ENCODE measurements around the gene WWC1. TPM values are rescaled to one million over a fixed set of nuclear protein-coding genes. Genes with fewer than 3 reads are reported as not detected.
A peak's percentile ranks its signal among the peaks of the same experiment; 100 is the strongest.

Gene WWC1
- total RNA-seq, 1 donor from 2014 or later: 13.7 TPM

GRCh38 chr5:168415971-168416370 is 124.5 kb downstream of the WWC1 start:
- H3K36me3 Mint-ChIP-seq (ENCODE audit: low read depth): no peaks in the 10 kb centered on the region
- no peak overlapping the region for H3K4me3 Mint-ChIP-seq
- no peaks in the 10 kb centered on the region for H3K27me3 Mint-ChIP-seq (ENCODE audit: low read depth)
- no peak for DNase-seq (ENCODE audit: low read depth, low spot score)
- H3K27ac Mint-ChIP-seq (ENCODE audit: unreplicated experiment): peak overlapping the region; percentile 31
- H3K9me3 Mint-ChIP-seq: no peaks in the 10 kb centered on the region
- H3K4me1 Mint-ChIP-seq: no peaks in the 10 kb centered on the region
- TF ChIP-seq CTCF (conservative IDR thresholded peaks at IDR 0.05): no peak

GRCh38 chr5:168417731-168418429 is 126.4 kb downstream of the WWC1 start:
- no peak for TF ChIP-seq CTCF (conservative IDR thresholded peaks at IDR 0.05)

GRCh38 chr5:168420461-168420860 is 129.0 kb downstream of the WWC1 start:
- H3K27ac Mint-ChIP-seq (ENCODE audit: unreplicated experiment): no peak overlapping the region
- H3K27me3 Mint-ChIP-seq (ENCODE audit: low read depth): no peaks in the 10 kb centered on the region
- no peak for TF ChIP-seq CTCF (conservative IDR thresholded peaks at IDR 0.05)
- H3K4me3 Mint-ChIP-seq: no peak overlapping the region
- H3K4me1 Mint-ChIP-seq: no peaks in the 10 kb centered on the region
- H3K36me3 Mint-ChIP-seq (ENCODE audit: low read depth): no peaks in the 10 kb centered on the region
- DNase-seq (ENCODE audit: low read depth, low spot score): no peak
- no peaks in the 10 kb centered on the region for H3K9me3 Mint-ChIP-seq

More at GRCh38 chr5:168417731-168418429, 126.4 kb downstream of the WWC1 start:
- no peak overlapping the region for H3K4me3 Mint-ChIP-seq
- no peak for DNase-seq (ENCODE audit: low read depth, low spot score)
- H3K36me3 Mint-ChIP-seq (ENCODE audit: low read depth): no peaks in the 10 kb centered on the region
- H3K27me3 Mint-ChIP-seq (ENCODE audit: low read depth): no peaks in the 10 kb centered on the region
- H3K9me3 Mint-ChIP-seq: no peaks in the 10 kb centered on the region
- peak overlapping the region; percentile 43 for H3K27ac Mint-ChIP-seq (ENCODE audit: unreplicated experiment)
- H3K4me1 Mint-ChIP-seq: no peaks in the 10 kb centered on the region

GRCh38 chr5:168422431-168422830 is 131.0 kb downstream of the WWC1 start:
- Mint-ChIP-seq H3K27ac (ENCODE audit: unreplicated experiment) (no peak overlapping the region), H3K27me3 (ENCODE audit: low read depth) (no peaks in the 10 kb centered on the region), H3K9me3 (no peaks in the 10 kb centered on the region), H3K36me3 (ENCODE audit: low read depth) (no peaks in the 10 kb centered on the region), H3K4me3 (no peak overlapping the region), H3K4me1 (no peaks in the 10 kb centered on the region)
- DNase-seq (ENCODE audit: low read depth, low spot score): no peak
- no peak for TF ChIP-seq CTCF (conservative IDR thresholded peaks at IDR 0.05)

- Mint-ChIP-seq H3K27me3 (ENCODE audit: low read depth) (no peaks in the 10 kb centered on the region), H3K9me3 (no peaks in the 10 kb centered on the region), H3K4me3 (no peak overlapping the region), H3K4me1 (no peaks in the 10 kb centered on the region), H3K27ac (ENCODE audit: unreplicated experiment) (no peak overlapping the region), H3K36me3 (ENCODE audit: low read depth) (no peaks in the 10 kb centered on the region)
- DNase-seq (ENCODE audit: low read depth, low spot score): no peak
- no peak for TF ChIP-seq CTCF (conservative IDR thresholded peaks at IDR 0.05)
These were observed 132.0 kb downstream of the WWC1 start for GRCh38 chr5:168423478-168423877.

Data from neural crest cell (in vitro differentiated cells).